COR-L47 (cell line): Measurements from ENCODE around the gene AKAP8.
A peak's percentile ranks its signal among the peaks of the same experiment; 100 is the strongest.

Experiments used
- DNase-seq: peaks from one replicate; lab custom pipeline; 2025; lab: John Stamatoyannopoulos, UW

AKAP8 gene

DNA sequence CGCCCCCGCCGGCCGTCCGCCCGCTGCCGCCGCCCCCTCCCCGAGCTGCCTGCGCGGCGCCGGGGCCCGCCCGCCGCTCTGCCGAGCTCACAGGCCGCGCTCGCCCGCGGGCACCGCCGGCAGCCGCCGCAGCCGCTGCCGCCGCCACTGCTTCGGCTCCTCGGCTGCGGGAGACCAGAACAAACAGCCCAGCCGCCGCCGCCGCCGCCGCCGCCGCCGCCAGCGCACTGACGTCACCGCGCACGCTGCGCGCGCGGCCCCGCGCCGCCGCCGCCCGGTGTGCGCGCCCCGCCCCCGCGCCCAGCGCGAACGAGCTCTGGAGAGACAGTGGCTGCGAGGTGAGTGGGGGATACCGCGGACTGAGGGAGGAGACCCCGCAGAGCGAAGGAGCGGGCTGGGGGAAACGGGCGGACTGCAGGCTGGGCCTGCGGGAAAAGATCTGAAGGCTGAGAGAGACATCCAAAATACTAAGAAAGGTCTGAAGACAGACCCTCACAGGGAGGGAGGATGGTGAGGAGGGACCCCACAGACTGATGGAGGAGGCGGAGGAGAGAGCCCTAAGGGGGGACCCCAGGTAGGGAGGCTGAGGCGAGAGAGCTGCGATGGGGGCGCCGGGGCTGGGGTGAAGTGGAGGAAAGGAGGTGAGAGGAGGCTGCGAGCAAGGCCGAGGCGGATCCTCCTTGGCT is 47.1 kb downstream of the AKAP8 start, which contains the start of gene BRD4:
TSS of gene BRD4 (minus strand) at position 229 of the 686 bp plus-strand sequence. CDS start 59,440 bp downstream, outside the sequence.
- DNase-seq: peak; percentile 50

DNA sequence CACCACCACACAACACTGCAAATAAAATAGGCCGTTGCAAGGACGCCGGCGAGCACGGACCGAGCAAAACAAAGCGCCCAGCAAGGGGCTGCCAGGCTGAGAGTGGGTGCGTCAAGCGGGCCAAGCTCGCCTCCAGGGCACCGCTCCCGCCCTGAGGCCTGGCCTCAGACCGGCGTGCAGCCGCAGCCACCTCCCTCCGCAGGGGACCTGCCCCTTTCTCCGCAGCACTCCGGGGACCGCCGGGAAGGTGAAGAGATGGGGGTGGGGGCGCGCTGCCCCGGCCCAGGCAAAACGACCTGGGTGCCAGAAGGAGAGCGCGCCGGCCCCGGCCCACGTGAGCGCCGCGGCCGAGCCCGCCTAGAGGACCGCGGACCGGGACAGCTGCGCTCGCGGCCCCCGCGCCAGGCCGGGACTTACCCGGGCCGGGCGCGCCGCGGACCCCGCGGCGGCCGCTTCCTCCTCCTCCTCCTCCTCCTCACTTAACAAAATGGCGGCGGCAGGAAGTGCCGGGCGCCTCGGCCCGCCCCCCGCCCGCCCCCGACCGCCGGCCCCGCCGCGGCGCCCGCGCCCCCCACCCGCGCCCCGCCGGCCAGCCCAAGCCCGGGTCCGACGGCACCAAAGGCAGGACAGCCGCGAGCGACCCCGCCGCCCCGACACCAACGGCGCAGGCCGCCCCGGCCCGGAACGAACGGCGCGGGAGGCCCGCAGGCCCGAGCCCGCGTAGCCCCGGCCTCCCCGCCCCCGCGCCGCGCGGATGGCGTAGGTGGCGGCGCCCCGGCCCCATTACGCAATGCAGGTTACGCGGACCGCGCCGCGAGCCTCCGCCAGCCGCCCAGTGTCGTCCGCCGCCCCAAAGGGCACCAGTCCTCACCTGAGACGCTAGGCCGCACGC is 47.9 kb downstream of the AKAP8 start:
- DNase-seq: peak; percentile 39

DNA sequence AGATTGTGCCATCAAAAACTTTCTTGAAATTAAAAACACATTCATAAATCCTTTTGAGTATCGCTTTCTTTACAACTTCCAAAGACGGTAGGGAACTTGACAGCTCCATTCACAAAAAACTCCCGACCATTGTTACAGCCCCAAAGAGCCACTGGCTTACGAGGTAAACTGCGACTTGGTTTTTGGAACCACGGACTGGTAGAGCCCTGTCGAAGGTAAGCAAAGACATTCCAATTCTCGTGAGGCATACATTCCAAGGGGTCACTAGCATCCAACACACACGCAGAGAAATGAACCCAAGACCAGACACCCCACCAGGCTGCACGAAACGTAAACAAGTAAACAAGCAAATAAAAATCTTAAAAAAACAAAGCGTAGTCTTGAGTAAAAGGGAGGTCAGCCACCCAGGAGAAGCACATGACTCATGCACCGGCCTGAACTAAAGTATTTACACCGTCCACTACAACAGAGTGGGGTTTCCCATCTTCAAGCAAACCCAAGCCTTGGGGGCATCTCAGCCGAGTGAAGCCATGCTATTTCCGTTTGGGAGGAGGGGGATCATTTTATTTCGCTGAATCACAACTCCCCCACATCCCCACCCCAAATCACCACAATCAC is 48.7 kb downstream of the AKAP8 start:
- no peak for DNase-seq

DNA sequence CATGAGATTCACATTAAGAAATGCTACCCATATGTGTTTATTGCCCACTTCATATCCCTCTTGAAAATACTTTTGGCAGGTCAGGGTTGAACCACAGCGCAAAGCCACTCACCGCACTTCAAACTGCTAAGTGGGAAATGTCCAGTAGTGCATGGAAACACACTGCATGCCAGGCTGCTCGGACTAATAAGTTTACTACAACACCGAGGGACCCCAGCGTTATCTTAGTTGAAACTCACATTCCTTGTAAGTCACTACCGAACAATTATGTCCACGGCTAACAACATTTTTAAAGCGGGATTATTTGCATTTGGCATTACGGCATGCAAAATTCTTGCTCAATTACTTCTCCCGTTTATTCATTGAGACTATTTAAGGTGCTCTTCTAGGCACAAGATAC is 51.3 kb downstream of the AKAP8 start:
- no peak for DNase-seq

DNA sequence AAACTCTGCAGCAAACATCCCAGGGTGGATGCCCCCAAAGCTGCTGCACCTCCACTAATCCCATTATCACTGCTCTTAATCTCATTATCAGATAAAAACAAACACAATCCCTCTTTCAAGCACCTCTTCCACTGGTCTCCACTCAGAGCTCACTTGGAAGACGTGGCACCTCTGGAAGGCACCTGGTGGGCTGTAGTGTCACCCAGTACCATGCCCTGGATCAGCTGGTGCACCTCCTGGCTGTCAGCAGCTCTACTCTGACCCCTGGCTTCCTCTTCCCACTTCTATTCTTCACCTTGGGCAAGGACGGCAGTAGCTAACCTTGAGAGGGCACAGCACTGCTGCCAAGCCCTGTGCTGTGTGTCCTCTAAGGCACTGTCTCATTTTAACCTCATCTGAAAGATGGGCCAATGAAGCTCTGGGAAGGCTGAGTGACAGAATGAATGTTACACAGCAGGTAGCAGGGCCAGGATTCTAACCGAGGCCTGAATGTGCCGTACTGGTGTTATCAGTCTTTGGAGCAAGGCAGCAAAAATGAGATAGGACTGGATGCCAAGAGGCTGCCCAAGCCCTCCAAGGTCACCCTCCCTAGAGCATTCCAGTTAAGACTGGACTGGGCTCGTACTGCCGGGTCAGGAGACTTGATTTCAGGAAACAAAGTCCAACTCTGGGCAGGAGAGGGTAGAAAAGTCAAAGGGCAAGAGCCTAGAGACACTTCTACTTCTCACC is 54.6 kb downstream of the AKAP8 start:
- DNase-seq: no peak

DNA sequence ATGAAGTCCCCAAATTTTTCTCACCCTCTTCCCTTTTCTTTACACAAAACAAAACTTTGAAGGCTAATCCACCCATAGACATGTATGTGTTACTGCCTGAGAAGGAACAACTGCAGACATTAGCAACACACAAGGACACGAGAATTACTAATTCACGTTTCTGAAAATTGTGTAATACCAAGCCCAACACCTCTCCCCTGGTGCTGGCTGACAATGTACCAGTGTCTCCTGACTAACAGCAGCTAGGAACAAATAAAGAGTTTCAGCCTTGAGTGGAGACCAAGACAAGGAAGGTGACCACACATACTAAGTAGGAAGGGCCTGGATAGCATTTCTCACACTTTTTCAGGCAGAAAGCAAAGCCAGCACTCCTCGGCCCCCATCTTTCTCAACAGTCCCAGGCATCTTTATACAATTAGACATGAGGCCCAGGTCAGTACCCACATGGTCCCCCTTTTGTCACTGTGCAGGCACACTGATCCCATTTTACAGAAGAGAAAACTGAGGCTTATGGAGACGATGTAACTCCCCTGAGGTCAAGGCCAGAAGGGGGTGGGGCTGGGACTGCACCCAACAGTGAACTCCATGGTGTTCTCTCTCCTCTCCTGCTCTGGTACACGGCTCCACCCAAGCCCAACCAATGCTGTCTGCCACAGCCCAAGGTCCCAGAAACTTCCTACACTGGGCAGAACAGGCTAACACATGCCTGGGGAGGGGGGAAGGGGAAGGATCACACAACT is 55.9 kb downstream of the AKAP8 start:
- no peak for DNase-seq

DNA sequence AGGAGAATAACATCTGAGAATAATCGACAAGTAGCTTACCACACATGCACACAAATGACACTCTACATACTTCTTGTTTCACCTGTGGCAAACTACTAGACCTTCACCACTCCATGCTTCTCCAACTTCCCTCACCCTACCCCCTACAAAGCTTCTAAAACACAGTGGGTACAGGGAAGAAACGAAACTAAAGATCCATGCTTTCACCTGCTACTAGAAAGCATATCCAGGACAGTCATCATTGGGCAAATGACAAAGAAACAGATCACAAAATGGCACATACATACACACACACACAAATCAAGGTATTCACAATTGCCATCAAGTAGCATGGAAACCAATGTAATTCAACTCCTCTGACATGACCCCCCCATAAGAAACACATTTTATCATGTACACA is 57.8 kb downstream of the AKAP8 start:
- DNase-seq: no peak

DNA sequence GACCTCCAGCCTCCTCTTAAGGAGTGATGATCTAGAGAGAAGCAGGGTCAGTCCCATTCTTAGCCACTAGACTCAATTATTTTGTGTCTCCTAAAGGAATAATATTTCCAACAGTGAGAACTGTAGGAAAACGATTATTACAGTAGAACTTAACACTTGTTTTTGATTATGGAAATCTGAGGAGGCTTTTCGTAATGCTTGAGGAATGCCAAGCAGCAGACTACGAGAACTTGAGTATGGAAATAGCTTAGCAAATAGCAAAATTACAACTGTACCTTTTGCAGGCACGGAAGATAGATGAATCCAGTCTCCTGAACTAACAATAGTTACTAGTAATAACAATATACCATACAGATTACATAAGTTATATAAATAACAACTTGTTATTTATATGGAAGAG is 59.5 kb downstream of the AKAP8 start:
- no peak for DNase-seq

DNA sequence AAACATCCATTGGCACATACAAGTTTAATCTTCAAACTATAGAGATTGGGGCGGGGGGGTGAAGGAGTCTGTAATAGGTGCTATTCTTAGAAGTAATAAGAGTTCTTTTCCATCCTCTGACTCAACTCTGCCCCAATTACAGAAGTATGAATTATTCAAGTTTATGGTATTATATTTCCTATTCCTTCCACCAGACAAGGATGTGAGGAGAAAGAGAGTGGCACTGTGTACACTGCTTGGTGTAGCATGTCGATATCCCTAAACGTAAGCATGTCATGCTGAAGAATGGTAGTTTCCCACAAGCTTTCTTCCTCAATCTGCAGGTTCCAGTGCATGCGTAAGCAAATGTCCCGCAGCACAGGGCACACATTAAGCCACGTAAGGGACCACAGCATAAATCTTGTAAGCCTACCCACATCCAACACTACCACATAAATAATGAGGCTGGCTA is 61.3 kb downstream of the AKAP8 start:
- no peak for DNase-seq

DNA sequence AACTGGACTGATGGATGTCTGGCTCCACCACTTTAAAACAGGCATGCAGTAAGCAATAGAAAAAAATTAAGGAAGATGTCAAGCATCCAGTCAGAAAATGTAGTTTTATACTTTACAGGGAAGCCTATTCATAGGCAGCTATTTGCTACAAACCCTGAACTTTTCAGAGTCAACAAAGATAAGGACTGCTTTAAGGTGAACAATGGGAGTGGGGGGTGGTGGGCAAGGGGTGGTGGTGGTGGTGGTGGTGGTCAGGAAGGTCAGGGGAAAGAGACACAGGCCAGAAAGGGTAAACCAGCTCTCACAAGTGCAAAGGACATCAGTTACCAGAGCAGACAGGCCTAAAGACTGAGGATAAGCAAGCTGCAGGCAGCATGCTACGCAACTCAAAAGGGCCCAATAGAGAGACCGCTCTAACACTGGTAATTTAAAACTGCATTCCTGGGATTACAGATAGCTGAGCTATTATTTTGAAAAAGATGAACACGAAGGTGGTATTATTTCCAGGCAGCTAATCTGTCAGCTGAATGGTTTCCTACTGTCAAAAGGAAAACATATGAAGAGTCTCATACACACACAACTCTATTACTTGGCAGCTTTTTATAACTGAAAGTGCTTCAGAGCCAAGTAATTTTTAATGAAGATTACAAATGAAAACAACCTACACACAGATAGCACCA is 62.1 kb downstream of the AKAP8 start:
- DNase-seq: no peak

DNA sequence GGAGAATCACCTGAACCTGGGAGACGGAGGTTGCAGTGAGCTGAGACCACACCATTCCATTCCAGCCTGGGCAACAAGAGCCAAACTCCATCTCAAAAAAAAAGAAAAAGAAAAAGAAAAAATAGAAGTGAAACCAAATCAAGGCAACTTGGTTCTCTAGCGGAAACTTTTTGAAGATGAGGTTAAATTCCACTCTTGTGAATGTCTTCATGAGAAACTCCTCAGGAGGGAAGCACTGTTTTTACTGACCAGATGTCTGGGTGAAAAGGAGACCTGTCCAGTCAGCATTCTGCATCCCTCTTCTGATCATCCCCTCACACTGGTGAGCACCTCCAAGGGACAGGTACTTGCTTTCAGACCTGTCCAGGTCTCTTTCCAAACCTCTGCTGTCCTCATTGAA is 63.1 kb downstream of the AKAP8 start:
- DNase-seq: no peak

DNA sequence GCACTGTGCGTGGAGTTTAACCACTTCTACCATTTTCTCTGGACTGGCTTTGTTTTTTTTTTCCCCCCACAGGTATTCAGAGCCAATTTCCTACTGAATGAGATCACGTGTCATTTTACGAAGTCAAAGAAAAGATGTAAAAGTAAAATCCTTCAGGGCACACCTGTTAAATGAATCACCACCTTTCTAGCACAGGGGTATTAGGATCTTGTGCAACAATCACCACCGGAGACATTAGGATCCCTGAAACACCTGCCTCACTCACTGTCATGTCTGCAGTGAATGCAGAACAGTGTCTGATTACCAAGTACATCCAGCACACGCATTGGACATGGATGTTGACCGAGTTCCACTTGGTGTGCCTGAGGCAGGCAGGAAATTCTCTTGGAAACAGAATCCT is 64.5 kb downstream of the AKAP8 start:
- no peak for DNase-seq

DNA sequence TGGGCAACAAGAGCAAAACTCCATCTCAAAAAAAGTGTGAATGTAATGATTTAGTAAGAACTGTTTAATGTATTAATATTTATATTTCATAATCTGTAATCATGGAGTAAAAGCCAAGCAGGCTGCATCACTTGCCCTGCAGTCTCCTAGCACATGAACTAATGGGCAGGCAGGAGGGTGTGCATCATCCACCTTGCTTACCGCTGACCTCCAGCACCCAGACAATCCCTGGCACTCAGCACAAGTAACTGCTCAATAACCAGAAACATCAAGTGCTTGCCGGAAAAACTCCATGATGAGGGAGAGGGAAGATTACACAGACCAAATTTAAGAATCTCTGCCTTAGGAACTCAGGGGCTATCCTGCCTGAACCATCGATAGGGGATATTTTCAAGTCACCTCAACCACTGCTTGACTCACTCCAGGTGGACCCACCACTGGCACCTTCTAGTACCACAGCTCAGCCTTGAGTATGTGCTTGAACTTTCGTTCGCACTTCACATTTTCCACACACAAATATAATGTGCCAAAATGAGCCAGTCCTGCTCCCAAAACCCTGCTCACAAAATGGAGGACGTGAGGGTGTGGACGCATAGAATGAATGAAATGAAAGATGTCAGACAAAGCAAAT is 65.8 kb downstream of the AKAP8 start:
- no peak for DNase-seq

DNA sequence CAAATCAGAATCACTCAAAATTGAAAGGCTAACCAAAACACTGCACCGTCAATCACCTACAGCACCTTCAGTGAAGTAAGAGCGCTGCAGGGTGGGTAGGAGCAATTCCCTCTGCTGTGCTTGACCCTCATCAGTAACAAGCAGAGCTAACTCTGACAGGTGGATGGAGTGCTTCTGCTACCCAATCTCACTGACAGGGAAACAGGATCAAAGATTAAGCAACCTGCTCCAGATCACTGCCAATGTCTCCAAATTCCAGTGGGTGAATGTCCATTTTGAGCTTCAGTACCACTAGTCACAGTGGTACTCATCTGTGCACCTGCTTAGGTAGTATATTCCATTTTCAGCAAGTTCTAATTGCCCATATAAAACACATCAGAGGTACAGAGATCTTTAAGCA is 72.4 kb downstream of the AKAP8 start:
- no peak for DNase-seq

DNA sequence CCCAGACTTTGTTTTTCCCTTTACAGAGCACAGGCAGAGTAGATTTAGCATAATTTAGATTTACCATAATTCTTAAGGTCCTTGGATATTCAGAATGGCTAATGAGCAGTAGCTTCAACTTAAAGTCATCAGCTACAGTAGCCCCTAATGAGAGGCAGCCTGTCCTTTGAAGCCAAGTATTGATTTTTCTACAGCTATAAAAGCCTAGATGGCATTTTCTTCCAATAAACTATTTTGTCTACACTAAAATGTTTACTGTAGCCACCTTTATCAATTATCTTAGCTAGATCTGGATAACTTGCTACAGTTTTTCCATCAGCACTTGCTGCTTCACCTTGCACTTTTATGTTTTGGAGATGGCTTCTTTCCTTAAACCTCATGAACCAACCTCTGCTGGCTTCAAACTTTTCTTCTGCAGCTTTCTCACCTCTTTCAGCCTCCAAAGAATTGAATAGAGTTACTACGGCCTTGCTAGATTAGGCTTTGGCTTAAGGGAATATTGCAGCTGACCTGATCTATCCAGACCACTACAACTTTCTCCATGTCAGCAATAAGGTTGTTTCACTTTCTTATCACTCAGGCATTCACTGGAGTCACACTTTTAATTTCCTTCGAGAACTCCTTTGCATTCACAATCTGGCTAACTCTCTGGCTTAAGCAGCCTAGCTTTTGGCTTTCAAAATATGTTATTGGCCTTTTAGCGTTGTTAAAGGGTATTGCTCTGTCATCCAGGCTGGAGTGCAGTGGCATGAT is 73.8 kb downstream of the AKAP8 start:
- no peak for DNase-seq

DNA sequence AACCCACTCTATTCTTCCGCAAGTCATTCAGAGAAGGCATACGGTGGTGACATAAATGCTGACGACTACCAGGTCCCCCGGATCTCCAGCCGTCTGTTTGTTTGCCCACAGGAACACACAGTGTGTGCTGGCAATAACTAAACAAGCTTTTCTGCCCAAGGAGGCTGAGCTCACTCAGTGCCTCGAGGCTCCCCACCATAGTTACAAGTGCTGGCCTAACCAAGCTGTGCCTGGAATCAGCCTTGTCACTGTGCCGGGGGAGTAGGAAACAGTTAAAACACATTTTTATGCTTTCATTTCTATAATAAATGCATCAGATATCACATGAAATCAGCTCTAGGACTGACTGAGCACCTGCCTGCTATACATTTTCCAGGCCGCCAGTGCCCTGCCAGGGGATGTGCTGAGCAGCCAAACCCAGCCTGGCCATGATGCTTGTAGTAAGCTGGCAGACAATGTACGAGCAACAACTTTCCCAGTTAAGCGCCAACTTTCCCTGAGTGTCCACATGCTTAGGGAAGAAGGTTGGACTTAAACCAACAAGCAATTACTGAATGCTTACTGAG is 75.4 kb downstream of the AKAP8 start:
- no peak for DNase-seq
